GM20431 (cell line): ENCODE data around the gene PHEX.

Source experiments
- in situ Hi-C: fragments of 300-500 bp; cut with MseI, MboI; formaldehyde crosslinking; loops from one replicate; pipeline ENCODE4 v1.15.0; 2020; ENCODE audit warnings: low sequenced_read_pairs; ENCODE audit not compliant: unreplicated experiment

PHEX gene

DNA sequence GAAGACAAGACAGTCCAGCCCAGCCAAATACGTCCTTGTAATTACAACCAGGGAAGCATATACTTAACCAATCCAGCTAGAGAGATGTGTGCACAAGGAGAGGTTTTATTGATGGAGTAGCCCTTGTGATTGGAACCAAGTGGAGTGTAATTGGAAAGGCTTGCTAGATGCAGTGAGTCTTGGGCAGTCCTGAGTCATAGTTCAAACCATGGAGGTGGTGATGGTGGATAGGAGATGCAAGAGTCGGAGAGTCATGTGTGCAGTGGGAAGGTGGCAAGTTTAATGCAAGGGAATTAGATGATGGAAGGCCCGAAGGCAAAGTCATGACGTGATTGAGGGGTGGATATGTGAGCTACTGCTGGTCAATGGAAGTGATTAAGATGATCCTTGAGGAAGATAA is 63.7 kb downstream of the PHEX start:
- in situ Hi-C loops, result no loop called here

DNA sequence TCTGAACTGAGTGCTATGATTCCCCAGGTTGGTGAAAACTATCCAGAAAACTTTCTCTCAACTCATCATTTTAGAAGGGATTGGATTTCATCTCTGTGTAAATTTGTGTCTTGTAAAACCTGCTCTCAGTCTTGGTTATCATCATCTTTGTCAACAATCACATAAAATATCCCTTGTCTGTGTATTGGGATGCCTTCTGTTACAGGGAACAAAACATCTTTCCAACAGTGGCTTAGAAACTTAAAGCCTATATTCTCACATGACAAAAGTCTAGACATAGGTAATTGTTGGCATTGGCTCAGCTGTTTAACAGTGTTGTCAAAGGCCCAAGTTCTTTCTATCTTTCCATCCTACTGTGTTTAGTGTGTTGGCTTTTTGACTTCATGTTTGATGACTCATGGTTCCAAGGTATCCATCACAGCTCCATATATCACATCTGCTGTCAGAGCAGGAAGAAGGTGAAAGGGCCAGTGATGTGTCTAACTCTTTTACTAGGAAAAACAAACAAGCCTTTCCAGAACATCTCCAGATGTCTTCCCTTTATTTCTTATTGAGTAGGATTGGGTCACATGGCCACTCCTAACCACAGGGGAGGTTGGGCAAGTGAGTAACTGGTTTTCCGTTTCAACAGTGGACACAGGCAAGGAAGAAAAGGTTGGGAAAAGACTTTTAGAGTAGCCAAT is 65.0 kb downstream of the PHEX start:
- in situ Hi-C loops, result no loop called here

DNA sequence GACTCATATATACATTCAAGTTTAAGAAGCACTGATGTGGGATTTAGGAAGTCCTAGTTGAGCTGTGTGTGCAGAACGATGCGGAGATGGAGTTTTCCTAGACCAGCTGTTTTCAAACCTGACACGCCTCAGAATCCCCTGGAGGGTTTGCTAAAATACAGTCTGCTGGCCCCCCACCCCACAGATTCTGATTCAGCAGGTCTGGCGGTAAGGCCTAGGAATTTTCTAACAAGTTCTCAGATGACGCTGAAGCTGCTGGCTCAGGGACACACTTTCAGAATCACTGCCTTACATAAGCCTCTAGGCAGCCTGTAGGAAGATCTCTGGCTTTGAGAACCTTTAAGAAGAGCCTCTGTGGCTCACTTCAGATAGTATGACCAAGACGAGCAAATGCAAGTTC is 73.1 kb downstream of the PHEX start:
- in situ Hi-C loops, result no loop called here

DNA sequence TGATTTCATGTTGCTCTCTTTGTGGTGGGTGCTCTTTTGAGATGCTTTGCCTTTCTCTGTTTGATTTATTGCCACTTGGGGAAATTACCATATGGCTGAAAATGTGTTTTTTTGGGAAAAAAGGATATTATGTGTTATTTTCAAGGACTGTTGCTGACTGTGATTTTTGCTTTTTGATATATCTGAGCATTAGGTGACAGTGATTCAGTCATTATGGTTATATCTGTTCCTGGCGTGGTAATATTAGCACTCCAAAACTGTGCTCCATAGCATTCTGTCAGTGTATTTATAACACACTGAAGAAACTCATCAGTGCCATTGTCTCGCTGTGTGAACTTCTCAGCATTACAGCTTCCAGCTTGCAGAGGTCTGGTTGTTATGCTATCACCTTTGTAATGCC is 73.8 kb downstream of the PHEX start:
- in situ Hi-C loops, result no loop called here

DNA sequence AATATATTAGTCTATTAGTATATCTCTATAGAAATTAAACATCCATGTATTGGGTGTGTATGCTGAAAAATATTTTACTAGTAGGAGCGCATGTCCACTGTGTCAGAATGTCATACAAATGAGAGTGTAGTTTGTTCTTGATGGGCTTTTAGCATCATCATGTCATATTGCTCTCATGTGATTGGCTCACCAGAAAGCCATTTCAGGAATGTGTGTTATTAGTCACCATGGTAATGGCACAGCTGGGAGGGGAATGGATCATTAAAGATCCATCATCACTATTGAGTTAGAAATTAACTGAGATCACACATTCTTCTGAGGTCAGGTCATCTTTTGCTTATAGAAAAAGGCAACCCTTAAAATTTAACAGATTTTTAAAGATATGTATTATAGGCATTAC is 77.3 kb downstream of the PHEX start:
- in situ Hi-C loops, result no loop called here

DNA sequence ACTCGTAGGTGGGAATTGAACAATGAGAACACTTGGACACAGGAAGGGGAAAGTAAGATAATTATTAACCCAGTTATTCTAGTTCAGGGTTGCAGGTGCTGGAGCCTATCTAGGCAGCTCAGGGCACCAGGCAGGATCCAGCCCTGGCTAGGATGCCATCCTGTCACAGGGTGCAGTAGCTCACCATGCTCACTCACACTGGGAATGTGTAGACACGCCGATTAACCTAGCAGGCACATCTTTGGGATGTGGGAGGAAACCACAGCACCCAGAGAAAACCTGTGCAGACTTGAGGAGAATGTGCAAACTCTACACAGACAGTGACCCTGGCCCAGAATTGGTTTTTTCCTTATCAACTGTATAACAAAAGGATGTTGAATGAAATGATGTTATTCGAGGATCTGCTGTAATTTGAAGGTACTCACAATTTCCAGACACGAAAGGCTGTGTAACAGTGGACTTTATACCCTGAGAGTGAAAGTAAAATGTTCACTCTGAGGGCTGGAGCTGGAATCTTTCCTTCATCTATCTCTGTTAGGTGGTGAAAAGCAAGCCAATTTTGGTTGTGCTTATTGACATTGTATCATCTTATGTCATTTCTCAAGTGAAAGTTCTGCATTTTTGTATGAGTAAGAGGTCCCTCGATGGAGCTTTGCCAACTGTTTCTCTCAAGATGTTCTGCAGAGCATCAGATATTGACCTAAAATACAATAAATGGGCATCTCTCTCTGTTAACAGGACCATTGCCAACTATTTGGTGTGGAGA is 78.8 kb downstream of the PHEX start:
- in situ Hi-C loops, result no loop called here

DNA sequence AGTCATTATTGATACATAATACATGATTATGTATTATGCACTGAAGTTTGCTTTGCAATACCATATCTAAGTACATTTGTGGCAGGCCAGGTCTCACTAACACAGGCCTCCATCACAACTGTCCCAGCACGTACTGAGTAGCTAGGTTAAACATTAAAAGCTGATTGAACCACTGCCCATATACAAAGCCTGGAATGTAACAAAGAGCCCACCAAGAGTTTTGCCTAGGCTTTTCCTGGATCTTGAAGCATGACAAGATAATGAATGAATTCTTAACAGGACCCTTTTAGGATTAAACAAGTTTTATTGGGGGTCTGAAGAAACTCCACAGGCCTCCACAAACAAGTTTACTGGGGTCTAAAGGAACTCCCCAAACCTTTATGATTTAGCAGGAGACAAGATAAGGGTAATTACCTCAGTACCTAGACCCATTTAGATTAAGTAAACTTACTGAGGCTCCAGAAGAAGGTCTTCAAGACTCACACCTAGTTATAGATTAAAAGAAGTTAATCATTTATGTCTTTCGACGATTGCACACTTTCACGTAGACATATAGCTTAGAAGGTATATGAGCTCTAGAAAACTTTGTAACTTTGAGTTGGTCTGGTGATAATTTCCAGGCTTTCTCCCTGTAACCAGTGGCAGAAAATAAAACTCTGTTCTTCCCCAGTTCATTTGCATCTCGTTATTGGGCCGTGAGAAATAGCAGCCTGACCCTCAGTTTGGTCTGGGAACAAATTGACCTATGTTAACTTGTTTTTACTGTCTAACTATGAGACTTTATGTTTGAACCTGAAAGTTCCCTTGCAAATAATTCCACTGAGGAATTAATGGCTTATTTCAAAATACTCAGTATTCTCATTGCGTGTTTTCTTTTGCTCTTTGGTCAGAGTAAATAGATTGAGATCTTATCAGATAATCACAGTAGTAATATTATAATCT is 84.8 kb downstream of the PHEX start:
- in situ Hi-C loops, result no loop called here

DNA sequence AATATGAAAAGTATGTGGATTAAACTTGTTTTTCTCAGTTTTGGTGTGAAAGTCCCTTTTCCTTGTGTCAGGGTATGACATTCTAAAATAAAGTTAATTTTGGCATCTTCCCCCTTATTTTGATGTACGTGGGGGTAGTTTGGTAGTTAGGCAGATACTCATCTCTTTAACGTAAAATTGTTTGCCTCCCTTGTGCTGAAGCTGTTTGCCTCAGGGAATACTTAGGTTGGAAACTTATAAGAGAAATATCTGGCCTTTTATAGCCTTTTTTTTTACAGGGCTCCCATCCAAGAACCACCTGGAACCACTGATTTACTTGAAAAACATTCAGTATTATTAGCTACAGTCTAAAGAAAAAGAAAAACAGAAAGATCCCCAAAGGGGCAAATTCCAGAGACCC is 85.5 kb downstream of the PHEX start:
- in situ Hi-C loops, result no loop called here

DNA sequence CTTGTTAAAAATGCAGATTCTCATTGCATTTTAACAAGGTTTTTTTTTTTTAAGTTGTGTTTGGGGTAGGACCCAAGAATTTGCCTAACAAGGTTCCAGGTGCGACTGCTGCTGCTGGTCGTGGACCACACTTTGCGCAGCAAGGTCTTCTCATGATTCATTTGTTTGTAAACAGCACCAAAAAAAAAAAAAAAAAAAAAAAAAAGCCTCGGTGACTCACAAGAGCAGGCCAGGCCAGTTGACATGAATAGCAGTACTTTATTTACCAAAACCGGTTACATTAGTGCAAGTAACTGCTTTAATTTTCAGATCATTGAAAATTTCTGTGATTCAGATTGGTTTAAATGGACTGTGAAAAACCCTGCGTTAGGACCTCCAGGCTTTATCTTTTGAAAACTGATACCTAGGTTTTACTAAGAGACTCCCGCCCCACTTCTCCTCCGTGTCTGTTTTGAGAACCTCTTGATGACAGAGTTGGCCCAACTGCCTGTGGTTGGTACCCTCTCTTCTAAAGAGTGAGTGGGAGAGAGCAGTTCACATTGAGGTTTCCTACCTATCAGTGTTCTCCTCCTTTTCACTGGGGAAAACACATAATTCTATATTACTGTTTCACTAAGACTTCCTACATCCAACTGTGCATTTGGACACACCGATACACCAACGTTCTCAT is 86.2 kb downstream of the PHEX start:
- in situ Hi-C loops, result no loop called here

DNA sequence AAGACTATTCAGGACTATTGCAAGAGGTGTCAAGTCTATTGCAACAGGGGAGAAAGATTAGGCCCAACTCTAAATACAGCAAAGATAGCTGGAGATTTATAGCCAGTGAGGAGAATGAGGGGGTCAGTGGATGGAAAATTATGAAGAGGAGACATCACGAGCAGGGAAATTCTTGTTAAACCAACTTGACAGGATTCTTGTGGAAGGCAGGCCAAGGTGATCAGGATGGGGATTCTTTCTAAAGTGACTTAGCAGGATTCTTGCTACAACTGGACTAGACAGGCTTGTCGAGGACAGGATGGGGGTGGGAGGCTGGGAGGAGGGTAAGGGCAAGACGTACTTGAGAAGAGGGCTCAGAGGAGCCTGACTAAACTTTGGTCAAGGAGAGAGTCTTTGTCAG is 89.0 kb downstream of the PHEX start:
- in situ Hi-C loops, result no loop called here

DNA sequence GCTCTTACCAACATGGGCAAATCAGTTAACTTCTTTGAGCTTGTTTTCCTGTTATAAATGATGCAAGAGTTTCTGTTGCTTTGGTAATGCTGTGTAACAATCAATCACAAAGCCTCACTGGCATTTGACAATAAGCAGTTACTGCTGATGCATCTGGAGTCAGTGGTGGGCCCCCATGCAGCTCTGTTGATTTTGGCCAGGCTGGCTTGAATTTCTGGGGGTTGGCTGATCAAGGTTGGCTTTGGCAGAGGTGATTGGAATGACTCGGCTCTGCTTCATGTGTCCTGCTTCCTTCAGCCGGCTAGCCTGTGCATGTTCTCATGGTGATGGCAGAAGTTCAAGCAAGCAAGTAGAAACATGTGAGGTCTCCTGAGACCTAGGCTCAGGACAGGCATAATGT is 90.4 kb downstream of the PHEX start:
- in situ Hi-C loops, result no loop called here

DNA sequence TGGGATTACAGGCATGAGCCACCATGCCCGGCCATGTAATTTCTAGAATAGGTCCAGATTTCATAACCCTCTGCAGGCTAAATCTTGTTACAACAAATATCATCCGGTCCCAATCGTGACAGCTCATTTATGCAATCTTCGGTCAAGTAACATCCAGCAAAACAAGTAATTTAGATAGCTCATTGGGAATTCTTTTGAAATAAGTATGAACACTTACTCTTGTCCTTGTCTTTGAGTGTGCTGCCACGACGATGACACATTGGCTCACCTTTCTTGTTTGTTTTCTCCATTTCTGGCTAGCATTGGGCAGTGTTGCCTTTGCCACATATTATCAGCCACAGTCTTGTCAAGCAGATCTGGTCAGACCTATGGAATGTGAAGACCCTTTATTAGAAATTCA is 92.0 kb downstream of the PHEX start:
- in situ Hi-C loops, result no loop called here

DNA sequence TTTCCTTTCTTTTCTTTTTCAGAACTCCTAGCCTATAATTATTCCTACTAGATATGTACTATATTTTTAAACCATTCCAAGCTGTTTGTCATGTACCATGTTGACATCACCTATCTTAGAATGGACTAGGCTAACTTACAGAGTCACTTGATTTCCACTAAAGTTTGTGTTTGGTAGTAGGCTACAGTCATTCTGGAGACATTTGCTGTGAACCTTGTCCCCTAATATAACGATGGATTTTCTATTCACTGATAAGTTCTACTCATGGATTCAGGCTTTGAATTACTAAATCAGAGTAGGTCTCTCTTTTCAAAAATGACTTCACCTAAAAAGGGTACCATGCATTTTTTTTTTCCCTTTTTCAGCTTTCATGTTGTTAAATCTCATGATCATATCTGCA is 93.4 kb downstream of the PHEX start:
- in situ Hi-C loops, result no loop called here

DNA sequence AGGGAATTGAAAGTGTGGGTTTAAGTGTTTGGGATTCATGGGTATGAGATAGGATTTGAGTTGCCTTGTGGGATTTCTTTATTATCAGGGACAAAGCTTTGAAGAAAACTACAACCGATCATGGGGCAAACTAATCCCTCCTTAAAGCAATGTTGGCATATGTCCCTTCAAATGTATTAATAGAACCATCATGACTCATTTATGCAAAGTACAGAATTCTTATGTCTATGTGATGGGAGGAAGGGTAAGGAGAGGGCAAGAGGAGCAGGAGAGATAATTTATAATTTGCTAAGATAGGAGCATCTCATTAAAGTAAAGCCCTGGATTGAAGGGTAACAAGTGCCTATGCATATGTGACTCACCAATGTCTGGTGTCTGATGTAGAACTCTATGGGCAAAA is 94.2 kb downstream of the PHEX start:
- in situ Hi-C loops, result no loop called here

DNA sequence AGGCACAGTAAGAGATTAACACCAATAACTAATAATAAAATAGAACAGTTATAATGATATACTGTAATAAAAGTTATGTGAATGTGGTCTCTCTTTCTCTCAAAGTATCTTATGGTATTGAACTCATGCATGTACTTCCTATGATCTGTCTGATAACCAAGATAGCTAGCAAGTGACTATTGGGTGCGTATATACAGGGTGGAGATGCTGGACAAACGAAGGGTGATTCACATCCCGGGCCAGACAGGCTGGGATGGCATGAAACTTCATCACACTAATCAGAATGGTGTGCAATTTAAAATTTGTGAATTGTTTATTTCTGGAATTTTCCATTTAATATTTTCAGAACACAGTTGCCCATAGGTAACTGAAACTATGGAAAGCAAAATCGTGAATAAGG is 96.8 kb downstream of the PHEX start:
- in situ Hi-C loops, result no loop called here

DNA sequence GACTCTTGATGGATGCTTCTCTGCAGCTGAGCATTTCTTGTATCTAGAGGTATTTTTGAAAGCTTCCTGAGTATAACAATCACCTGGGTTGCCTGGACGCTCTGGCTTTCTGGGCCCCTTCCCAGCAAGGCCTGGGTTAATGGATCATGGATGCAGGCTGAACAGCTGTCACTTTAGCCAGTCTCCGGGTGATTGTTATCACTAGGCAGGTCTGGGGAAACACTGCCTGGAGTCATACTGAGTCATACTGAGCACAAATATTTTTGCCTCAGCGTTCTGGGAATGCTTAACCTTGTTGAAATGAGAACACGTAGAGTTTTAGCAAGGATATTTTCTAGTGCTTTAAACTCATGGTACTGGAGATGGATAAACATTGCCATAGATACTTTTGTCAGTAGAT is 102.6 kb downstream of the PHEX start:
- in situ Hi-C loops, result no loop called here

DNA sequence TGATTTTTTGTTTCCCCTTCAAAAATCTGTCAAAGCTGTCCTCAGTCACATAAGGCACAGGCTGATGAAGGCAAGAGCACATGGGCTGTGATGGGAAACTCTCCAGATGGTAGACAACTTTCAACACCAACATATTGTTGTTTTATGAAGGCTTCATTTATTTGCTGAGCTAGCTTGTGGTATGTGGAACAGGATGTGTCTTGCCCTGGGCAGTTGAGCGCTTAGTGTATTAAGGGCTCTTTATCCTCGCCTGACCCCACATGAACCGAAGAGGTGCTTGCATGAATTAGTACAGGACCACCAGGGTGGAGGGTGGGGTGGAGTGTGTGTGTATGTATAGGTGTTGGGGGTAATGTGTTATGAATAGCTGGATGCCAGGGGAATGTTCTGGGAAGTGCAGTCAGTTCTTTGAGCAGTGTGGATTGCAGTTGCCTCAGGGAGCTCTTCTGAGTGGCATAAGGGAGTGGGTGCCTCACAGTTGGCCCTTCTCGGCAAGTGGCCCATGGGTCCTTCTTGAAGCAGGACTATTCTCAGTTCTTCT is 103.1 kb downstream of the PHEX start:
- in situ Hi-C loops, result no loop called here

DNA sequence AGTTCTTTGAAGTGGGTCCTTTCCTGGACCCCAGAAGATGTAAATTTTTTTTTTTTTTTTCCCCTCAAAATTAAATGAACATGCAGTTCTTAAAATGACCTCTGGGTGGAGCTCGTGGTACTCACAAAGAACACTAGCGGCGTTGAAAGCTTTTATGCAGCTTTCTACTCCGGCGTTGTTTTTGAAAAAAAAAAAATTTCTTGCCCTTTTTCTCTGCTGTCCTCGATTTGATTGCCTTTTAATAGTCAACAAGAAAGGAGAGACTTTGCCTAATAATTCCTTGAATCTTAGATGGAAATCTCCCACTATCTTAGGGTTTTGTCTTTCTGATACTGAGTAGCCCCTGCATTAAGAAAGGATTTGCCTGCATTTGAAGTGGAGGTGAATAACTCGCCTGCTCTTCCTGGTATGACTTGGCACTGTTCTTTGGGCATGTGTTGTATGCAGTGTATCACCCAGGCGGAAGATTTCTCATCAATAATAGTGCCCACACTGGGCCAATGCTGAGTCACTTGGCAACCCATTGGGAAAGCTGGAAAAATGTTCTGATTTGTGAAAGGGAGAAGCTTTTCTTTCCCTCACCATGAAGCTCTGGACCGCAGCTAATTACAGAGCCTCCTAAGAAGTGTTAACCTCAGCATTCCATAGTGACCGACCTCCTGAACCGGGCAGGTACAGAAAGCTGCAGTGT is 104.0 kb downstream of the PHEX start:
- in situ Hi-C loops, result no loop called here

DNA sequence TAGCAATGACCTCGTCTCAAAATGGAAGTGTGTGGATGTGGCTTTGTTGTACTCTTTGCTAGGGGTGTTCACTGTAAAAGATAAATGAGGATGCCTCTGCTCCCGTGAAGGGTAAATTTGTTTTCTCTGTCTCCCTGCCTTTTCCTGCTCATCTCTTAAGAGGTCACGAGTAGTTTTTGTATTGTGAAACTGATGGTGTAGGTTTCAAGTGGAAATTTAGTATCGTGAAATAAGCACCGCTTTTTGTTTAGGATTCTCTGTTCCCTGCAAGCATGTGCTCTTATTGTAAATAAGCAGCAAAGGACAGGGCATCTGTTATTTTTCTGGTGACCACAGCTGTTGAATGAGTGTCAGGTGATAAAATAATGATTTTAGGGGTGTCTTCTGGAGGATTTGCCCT is 104.6 kb downstream of the PHEX start:
- in situ Hi-C loops, result no loop called here

DNA sequence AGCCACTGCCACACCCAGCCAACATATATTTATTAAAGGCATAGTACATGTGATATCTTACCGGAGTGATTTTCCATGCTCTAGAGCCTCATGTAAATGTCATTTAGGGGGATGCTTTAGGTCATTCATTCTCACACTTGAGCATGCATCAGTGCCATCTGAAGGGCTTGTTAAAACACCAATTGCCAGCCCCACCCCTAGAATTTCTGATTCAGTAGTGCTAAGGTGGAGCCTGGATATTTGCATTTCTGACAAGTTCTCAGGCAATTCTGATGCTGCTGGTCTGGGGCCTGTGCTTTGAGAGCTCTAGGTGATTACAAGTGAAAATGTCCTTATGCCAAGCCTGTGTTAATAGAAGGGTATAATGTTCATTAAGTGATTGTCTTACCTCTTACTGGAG is 107.7 kb downstream of the PHEX start:
- in situ Hi-C loops, result no loop called here
